ENCODE measurements around the gene UBA6. TPM values are rescaled to one million over a fixed set of nuclear protein-coding genes. Genes with fewer than 3 reads are reported as not detected.

UBA6 gene
- 10 to 100 TPM; 49.2 to 82.6 (median 77.5) TPM for total RNA-seq

DNA sequence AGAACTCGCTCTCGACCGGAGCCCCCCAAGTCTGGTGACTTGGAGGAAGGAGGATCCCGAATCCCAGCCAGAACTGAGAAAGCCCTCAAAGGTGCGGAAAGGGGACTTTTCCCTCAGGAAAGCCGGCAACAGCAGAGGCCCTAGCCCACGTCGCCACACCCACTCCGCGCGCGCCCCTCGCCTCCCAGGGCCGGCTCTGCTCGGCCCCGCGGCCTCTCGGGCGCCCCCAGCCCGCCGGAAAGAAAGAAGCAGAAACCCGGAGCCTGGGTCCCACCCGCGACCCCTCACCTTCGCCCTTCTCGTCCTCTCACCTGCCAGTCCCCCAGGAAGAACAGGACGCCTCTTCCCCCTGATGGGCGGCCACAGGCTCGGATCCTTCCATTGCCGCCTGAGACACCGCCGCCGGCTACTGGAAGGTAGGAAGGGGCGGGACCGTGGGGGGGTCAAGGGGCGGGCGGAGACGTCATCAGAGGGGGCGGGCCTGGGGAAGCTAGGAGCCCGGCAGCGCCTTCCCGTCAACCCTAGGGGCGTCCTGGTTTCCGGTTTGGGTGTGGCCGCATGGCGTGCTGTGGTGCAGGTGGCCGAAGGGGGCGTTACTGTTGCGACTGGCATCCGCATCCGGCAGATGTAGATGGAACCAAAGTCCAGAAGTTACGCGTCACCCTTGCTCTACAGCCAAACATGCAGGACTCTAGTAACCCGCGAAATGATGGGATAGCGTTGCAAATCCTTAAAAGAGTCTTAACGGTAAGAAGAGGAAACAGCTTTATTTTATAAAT, at the start of gene UBA6:
TSS of gene UBA6 (minus strand) at position 418 of the 779 bp plus-strand sequence. CDS start at position 382, 36 bp downstream.
- TF ChIP-seq, protein P1, sequence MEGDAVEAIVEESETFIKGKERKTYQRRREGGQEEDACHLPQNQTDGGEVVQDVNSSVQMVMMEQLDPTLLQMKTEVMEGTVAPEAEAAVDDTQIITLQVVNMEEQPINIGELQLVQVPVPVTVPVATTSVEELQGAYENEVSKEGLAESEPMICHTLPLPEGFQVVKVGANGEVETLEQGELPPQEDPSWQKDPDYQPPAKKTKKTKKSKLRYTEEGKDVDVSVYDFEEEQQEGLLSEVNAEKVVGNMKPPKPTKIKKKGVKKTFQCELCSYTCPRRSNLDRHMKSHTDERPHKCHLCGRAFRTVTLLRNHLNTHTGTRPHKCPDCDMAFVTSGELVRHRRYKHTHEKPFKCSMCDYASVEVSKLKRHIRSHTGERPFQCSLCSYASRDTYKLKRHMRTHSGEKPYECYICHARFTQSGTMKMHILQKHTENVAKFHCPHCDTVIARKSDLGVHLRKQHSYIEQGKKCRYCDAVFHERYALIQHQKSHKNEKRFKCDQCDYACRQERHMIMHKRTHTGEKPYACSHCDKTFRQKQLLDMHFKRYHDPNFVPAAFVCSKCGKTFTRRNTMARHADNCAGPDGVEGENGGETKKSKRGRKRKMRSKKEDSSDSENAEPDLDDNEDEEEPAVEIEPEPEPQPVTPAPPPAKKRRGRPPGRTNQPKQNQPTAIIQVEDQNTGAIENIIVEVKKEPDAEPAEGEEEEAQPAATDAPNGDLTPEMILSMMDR (IDR thresholded peaks at IDR 0.05) = no peak
- peak; percentile 99 for ATAC-seq (ENCODE audit: low FRiP score)

DNA sequence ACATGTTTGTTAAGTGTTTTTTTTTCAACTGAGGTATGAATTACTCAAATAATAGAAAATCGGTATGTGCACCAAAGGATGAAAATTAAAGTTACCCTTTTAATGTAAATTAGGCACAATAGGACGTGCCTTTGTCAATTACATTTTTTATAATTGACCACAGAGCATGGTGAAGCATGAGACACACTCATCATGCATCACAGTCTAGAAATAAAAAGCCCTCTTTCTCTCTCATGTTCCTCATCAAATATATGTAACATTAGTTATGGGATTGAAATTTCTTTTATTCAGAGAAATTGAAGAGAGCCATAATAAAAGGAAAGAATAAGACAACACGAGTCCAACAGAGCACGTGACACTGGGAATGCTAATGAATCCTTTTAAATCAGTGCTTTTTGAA, 49.7 kb upstream of the UBA6 start:
- no peak for DNase-seq (ENCODE audit: low spot score)
- no peak for ATAC-seq (ENCODE audit: low FRiP score)
- TF ChIP-seq, protein P1 (IDR thresholded peaks at IDR 0.05) = no peak

More for the DNA sequence above, at the start of gene UBA6:
- DNase-seq (ENCODE audit: low spot score) = peak; percentile 79

DNA sequence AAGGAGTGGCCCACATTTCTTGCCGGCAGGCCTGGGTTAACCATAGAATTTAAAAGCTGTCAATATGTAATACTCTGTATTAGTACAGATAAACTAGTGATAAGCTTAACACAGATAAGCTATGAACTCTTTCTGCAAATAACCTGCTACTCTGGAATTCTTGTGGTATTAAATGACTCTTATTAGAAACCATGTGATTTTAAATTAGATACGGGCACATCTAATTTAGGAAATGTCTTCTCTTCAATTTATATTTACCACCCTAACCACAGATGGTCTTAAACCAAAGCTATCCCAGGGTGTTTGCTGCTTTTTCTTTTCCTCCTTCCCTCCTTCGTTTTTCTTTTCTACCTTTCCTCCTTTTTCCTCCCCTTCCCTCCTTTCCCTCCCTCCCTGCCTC, 48.3 kb upstream of the UBA6 start:
- TF ChIP-seq, protein P1 (IDR thresholded peaks at IDR 0.05) = no peak
- DNase-seq (ENCODE audit: low spot score) (no peak), ATAC-seq (ENCODE audit: low FRiP score) (no peak)

DNA sequence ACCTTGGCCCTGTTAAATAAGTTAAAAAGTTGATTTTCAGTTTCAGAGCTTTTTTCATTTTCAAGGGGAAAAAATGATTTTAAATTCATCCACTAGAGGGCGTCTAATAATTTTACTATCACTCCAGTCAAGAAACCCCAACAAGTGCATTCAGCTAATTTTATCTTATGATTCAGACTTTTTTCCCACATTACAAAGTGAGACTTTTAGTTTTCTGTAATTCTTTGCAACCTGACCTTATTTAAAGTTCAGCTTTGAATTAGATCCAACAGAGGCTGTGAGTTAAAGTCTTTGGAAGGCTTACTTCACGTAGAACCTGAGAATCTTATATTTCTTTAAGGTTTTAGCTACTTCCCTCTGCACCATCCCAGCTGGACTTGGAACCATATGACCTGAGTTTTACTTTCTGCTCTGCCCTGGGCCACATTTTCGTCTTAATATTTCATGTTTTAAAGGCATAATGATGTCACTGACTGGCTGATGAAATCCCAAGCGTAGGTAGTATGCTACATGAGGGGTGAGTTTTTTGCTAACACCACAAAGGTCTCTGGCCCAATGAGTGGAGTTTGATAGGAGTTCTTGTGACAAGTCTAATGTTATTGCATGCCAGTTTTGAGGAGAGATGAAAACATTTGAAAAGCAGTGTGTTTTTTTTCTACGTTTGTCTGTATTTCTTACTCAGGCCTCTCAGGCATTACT, 46.0 kb upstream of the UBA6 start:
- DNase-seq (ENCODE audit: low spot score) = no peak
- TF ChIP-seq, protein P1 (IDR thresholded peaks at IDR 0.05) = no peak
- peak; percentile 48 for ATAC-seq (ENCODE audit: low FRiP score)

DNA sequence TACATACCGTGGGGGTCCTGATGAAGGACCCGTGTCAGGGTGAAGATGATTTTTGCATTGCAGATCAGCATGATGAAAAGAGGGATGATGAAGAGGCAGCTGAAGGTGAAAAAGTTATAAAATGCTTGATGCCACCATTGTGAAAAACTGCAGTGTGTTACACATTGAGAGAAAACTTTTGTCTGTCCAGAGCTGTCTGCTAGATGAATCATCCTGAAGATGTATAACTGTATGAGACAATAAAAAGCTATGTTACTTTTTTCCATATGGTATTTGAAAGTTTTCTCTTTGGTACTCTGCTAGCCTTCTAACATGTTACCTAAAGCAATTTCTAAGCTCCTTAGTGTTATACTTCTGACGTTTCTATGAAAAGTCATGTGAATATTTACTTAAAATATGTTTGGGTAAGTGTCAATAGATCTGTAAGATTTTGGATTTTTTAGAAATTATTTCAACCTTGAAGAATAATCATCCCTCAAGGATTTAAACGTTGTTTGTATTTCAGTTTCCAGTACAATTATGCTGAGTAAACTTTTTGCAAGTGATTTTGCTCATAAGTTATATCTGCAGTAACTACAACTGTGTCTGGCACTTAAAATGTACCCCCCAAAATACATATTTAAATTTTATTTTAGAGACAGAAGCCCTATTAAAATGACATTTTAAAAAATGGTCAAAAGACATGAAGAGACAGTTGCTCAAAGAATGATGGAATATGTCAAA, 43.8 kb upstream of the UBA6 start:
- DNase-seq (ENCODE audit: low spot score) (no peak), ATAC-seq (ENCODE audit: low FRiP score) (no peak)
- TF ChIP-seq, protein P1 (IDR thresholded peaks at IDR 0.05) = no peak

DNA sequence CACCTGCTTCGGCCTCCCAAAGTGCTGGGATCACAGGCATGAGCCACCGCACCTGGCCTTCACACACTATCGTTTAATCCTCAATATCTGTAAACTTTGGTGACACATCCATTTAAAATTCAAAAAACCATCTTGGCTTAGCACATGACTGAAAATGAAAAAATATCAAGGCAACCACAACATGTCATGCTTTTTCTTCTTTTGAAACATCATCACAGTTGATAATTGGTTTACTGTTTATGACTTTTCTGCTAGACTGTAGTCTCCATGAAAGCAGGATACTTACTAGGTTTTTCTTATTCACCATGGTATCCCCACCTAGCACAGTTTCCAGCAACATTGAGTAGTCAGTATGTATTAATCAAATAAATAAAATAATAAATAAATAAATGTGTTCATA, 42.2 kb upstream of the UBA6 start:
- TF ChIP-seq, protein P1 (IDR thresholded peaks at IDR 0.05) = no peak
- ATAC-seq (ENCODE audit: low FRiP score) = no peak
- no peak for DNase-seq (ENCODE audit: low spot score)
